ENCODE data around the gene SLC6A5. TPM values are rescaled to one million over a fixed set of nuclear protein-coding genes. Genes with fewer than 3 reads are reported as not detected.

The SLC6A5 gene
- total RNA-seq, 2 experiments from 2014 or later, result not detected

- Mint-ChIP-seq H3K4me3 (no peak overlapping the region), H3K4me1 (ENCODE audit: low read depth) (peaks cover 4% of the 10 kb centered on the region), H3K9me3 (ENCODE audit: insufficient read depth) (peaks cover 9% of the 10 kb centered on the region), H3K36me3 (ENCODE audit: low read depth) (peaks cover 2% of the 10 kb centered on the region), H3K27ac (no peak overlapping the region), H3K27me3 (ENCODE audit: low read depth) (peaks cover 80% of the 10 kb centered on the region)
- no peak for DNase-seq
- ChIA-PET POLR2A (no interaction called here), CTCF (no interaction called here)
- no peak for ATAC-seq
Measured at GRCh38 chr11:20598492-20598891, 916 bp upstream of the SLC6A5 start.

DNA sequence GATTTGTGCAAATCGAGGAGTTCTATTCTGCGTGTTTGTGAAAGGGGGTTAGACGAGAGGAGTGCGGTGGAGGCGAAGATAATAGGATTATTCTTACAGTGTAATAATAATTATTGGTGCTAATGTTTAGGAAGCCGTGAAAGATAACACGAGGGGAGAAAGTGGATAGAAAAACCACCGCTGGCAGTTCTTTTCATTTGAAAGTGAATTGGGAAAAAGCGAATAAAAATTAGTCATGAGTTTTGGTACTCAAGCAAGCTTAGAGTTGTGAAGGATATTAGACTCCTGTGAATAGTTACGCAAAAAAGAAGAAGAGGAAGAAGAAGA lies 575 bp downstream of the SLC6A5 start:
- ATAC-seq (no peak), DNase-seq (no peak)
- H3K9me3 Mint-ChIP-seq (ENCODE audit: insufficient read depth), result peaks cover 9% of the 10 kb centered on the region
- peaks cover 4% of the 10 kb centered on the region for H3K4me1 Mint-ChIP-seq (ENCODE audit: low read depth)
- H3K36me3 Mint-ChIP-seq (ENCODE audit: low read depth), result peaks cover 2% of the 10 kb centered on the region
- ChIA-PET POLR2A (no interaction called here), CTCF (no interaction called here)
- no peak overlapping the region for H3K27ac Mint-ChIP-seq
- H3K4me3 Mint-ChIP-seq, result no peak overlapping the region
- peaks cover 87% of the 10 kb centered on the region for H3K27me3 Mint-ChIP-seq (ENCODE audit: low read depth)

DNA sequence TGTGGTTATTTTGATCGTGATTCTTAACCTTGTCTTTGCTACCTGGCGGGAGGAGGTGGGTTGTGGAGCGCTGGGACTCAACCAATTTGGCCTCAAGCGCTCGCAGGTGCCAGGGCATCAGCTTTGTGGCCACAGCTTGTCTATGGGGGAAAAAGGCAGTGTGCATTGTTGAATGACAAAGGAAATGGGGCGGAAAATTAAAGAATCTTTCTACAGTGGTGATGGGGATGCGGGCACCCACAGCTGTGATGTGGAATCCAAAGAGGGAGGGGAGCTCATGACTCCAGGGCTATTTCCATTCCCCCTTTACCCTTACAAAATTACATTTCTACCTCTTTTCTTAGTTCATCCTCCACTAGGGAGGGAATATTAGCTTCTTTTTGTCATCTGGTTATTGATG lies 1.1 kb downstream of the SLC6A5 start:
- peaks cover 2% of the 10 kb centered on the region for H3K36me3 Mint-ChIP-seq (ENCODE audit: low read depth)
- DNase-seq (no peak), ATAC-seq (no peak)
- H3K27ac Mint-ChIP-seq, result no peak overlapping the region
- peaks cover 9% of the 10 kb centered on the region for H3K9me3 Mint-ChIP-seq (ENCODE audit: insufficient read depth)
- ChIA-PET CTCF (no interaction called here), POLR2A (no interaction called here)
- H3K4me1 Mint-ChIP-seq (ENCODE audit: low read depth), result peaks cover 5% of the 10 kb centered on the region
- H3K27me3 Mint-ChIP-seq (ENCODE audit: low read depth), result peaks cover 92% of the 10 kb centered on the region
- H3K4me3 Mint-ChIP-seq, result no peak overlapping the region

GRCh38 chr11:20601221-20601914 lies 2.0 kb downstream of the SLC6A5 start:
- DNase-seq (no peak), ATAC-seq (no peak)
- H3K36me3 Mint-ChIP-seq (ENCODE audit: low read depth), result peaks cover 2% of the 10 kb centered on the region
- ChIA-PET POLR2A (no interaction called here), CTCF (interaction anchor here (1.2 kb wide), 1 partner anchor 473 kb away, joined by 3 read pairs; no protein-coding TSS in a partner anchor)
- peaks cover 9% of the 10 kb centered on the region for H3K9me3 Mint-ChIP-seq (ENCODE audit: insufficient read depth)
- no peak overlapping the region for H3K27ac Mint-ChIP-seq
- peaks cover 5% of the 10 kb centered on the region for H3K4me1 Mint-ChIP-seq (ENCODE audit: low read depth)
- H3K4me3 Mint-ChIP-seq, result no peak overlapping the region
- peaks cover 91% of the 10 kb centered on the region for H3K27me3 Mint-ChIP-seq (ENCODE audit: low read depth)

- ChIA-PET CTCF (no interaction called here), POLR2A (no interaction called here)
- Mint-ChIP-seq H3K36me3 (ENCODE audit: low read depth) (no peaks in the 10 kb centered on the region), H3K4me1 (ENCODE audit: low read depth) (peaks cover 2% of the 10 kb centered on the region), H3K9me3 (ENCODE audit: insufficient read depth) (peaks cover 9% of the 10 kb centered on the region), H3K27me3 (ENCODE audit: low read depth) (peaks cover 83% of the 10 kb centered on the region), H3K4me3 (no peak overlapping the region), H3K27ac (no peak overlapping the region)
- ATAC-seq (no peak), DNase-seq (no peak)
Measured at GRCh38 chr11:20604295-20604803, 4.9 kb downstream of the SLC6A5 start.

DNA sequence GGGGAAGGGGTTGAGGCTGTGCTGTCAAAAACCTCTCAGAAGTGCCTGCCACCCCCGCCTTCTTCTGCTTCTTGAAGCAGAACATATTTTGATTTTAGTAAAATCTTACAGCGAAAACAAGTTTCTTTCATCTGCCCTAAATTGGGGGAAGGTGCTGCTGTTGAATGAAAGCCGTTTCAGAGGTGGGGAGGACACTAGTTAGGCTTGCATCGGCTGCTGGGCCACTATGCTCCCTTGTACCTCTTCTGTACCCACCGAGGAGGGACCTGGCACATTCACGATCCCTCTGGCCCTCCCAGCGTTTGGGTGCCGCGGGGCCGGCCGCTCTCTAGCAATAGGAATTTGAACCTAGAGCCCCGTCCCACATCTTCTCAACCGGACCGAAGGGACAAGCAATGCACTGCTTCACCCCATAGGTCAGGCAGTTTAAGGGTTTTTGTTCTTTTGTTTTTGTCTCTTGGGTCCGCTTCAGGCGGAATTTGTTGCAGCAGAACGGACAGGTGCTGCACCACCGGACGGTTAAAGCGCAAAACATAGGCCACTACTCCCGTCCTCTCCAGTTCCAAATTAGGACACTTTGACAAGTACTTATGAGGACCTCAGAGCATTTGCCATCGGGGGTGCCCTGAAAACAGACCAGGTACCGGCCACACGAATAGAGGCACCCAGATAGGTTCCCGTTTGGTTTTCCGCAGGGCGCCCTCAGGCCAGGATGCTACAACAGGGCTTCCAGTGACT lies 5.6 kb downstream of the SLC6A5 start:
- ChIA-PET CTCF (no interaction called here), POLR2A (no interaction called here)
- peaks cover 81% of the 10 kb centered on the region for H3K27me3 Mint-ChIP-seq (ENCODE audit: low read depth)
- ATAC-seq, result no peak
- no peak for DNase-seq
- peaks cover 3% of the 10 kb centered on the region for H3K4me1 Mint-ChIP-seq (ENCODE audit: low read depth)
- peaks cover 5% of the 10 kb centered on the region for H3K9me3 Mint-ChIP-seq (ENCODE audit: insufficient read depth)
- H3K4me3 Mint-ChIP-seq, result no peak overlapping the region
- no peaks in the 10 kb centered on the region for H3K36me3 Mint-ChIP-seq (ENCODE audit: low read depth)
- no peak overlapping the region for H3K27ac Mint-ChIP-seq

- Mint-ChIP-seq H3K4me3 (no peak overlapping the region), H3K27ac (no peak overlapping the region), H3K9me3 (ENCODE audit: insufficient read depth) (no peaks in the 10 kb centered on the region), H3K4me1 (ENCODE audit: low read depth) (peaks cover 8% of the 10 kb centered on the region), H3K27me3 (ENCODE audit: low read depth) (peaks cover 81% of the 10 kb centered on the region), H3K36me3 (ENCODE audit: low read depth) (no peaks in the 10 kb centered on the region)
- CTCF ChIA-PET, result no interaction called here
- ATAC-seq (no peak), DNase-seq (no peak)
- POLR2A ChIA-PET, result no interaction called here
Measured at GRCh38 chr11:20605602-20606091, 6.2 kb downstream of the SLC6A5 start.

DNA sequence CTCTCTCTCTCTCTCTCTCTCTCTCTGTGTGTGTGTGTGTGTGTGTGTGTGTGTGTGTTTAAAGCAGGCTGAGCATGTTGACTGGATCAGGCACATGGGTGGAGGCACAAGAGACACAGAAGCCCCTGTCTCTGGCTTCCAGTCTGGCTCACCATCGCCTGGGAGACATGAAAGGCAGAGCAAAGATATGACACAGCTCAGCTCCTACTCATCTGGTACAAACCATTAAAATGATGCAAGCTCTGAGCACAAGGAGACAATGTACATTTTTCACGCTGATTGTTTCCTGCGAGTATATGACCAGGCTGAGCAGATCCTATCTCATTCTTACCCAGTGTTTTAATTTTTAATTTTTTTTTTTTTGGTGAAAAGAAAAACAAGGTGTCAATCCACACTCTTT lies 9.5 kb downstream of the SLC6A5 start:
- ATAC-seq (no peak), DNase-seq (no peak)
- Mint-ChIP-seq H3K9me3 (ENCODE audit: insufficient read depth) (no peaks in the 10 kb centered on the region), H3K27me3 (ENCODE audit: low read depth) (peaks cover 65% of the 10 kb centered on the region), H3K27ac (no peak overlapping the region), H3K36me3 (ENCODE audit: low read depth) (no peaks in the 10 kb centered on the region), H3K4me3 (no peak overlapping the region), H3K4me1 (ENCODE audit: low read depth) (peaks cover 10% of the 10 kb centered on the region)
- POLR2A ChIA-PET, result no interaction called here
- CTCF ChIA-PET, result interaction anchor here (1.2 to 3.2 kb wide), 3 partner anchors 204 to 480 kb away, joined by 3 to 17 read pairs (median 13); no protein-coding TSS in a partner anchor

DNA sequence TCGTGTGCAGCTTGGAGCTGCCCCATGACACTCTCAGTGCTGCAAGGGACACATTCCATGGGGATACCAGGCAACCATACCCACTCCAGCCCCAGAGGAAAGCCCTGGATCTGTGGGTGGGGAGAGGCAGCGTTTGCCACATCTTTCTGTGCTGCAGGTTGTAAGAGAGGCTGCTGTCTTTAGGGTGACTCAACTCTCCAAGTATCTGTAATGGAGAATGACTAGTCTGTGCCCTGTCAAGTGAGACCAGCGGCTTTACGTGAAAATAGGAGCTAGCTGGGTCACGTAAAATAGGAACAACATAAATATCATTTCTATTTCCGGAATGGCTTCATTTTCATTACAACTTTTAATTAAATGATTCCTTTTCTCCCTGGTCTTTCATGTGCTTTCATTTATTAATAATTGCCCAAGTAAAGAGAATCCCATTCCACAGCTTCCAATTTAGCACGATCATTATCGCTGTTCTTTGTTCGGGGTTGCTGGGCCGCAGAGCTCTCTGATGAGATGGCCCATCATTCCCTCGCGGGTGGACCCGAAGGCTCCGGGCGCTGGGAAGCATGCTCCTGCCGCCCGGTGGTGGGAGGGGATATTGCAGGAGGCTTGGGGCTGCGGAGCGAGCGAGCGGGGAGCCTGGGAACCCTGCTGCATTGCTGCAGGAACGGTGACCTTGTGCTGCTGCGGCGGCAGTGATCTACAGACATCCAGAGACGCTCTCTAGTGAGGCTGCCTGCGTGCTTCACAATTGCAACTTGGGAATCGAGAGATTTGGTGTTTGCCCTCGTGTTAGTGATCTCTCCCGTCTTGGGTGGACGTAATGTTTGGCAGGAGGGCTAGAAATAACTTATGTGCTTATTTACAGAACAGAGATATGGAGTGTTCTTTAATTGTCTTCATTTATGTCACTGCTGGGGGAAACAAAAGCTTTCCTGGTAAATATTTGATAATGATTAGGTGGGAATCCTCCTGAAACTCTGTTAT lies 10.6 kb downstream of the SLC6A5 start:
- Mint-ChIP-seq H3K27ac (no peak overlapping the region), H3K9me3 (ENCODE audit: insufficient read depth) (no peaks in the 10 kb centered on the region), H3K27me3 (ENCODE audit: low read depth) (peaks cover 54% of the 10 kb centered on the region), H3K4me3 (peak overlapping the region; percentile 56), H3K4me1 (ENCODE audit: low read depth) (peaks cover 10% of the 10 kb centered on the region), H3K36me3 (ENCODE audit: low read depth) (no peaks in the 10 kb centered on the region)
- POLR2A ChIA-PET, result interaction anchor here (0.6 kb wide), 1 partner anchor 1084 kb away, joined by 3 read pairs; no protein-coding TSS in a partner anchor
- CTCF ChIA-PET, result interaction anchor here (0.6 to 3.2 kb wide), 13 partner anchors 10 to 482 kb away, joined by 3 to 24 read pairs (median 4); partner anchors contain the start of gene HTATIP2
- ATAC-seq, result peak; percentile 85
- DNase-seq, result peak; percentile 70

DNA sequence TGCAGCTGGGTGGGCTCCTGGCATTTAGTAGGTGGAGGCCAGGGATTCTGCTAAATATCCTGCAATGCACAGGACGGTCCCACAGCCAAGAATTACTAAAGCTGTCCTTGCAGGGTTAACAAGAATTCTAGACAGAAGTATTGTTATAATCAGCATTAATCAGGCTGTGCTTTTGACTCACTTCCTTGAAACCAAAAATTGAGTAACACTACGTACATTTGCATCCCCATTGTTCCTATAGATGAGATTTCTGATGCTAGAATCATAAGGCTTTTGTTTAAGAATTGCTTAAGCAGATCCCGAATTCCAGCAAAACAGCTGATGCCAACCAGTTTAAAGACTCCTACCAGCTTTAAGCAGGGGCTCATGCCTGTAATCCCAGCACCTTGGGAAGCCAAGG lies 11.4 kb downstream of the SLC6A5 start:
- DNase-seq (no peak), ATAC-seq (no peak)
- Mint-ChIP-seq H3K9me3 (ENCODE audit: insufficient read depth) (no peaks in the 10 kb centered on the region), H3K27ac (no peak overlapping the region), H3K4me3 (no peak overlapping the region), H3K4me1 (ENCODE audit: low read depth) (peaks cover 8% of the 10 kb centered on the region), H3K36me3 (ENCODE audit: low read depth) (no peaks in the 10 kb centered on the region), H3K27me3 (ENCODE audit: low read depth) (peaks cover 48% of the 10 kb centered on the region)
- ChIA-PET POLR2A (no interaction called here), CTCF (interaction anchor here (0.7 to 2.5 kb wide), 6 partner anchors 10 to 483 kb away, joined by 3 to 24 read pairs (median 4); partner anchors contain the start of gene HTATIP2)

GRCh38 chr11:20611445-20611844 lies 12.0 kb downstream of the SLC6A5 start:
- H3K4me1 Mint-ChIP-seq (ENCODE audit: low read depth), result peaks cover 8% of the 10 kb centered on the region
- no peak for ATAC-seq
- no peak overlapping the region for H3K27ac Mint-ChIP-seq
- ChIA-PET CTCF (interaction anchor here (1.1 to 2.5 kb wide), 5 partner anchors 9 to 484 kb away, joined by 3 to 24 read pairs (median 5); partner anchors contain the start of gene HTATIP2), POLR2A (no interaction called here)
- peaks cover 44% of the 10 kb centered on the region for H3K27me3 Mint-ChIP-seq (ENCODE audit: low read depth)
- no peaks in the 10 kb centered on the region for H3K9me3 Mint-ChIP-seq (ENCODE audit: insufficient read depth)
- no peaks in the 10 kb centered on the region for H3K36me3 Mint-ChIP-seq (ENCODE audit: low read depth)
- no peak overlapping the region for H3K4me3 Mint-ChIP-seq
- DNase-seq, result no peak

All from activated CD8-positive, alpha-beta T cell treated with anti-CD3 and anti-CD28 coated beads, Interleukin-2, amount 10 ng/mL, durations not matched to agents 7 days and 5 days (primary cell).